Heart left ventricle (tissue), 16 donors: Measurements from ENCODE around the gene MPHOSPH8. TPM values are rescaled to one million over a fixed set of nuclear protein-coding genes. Genes with fewer than 3 reads are reported as not detected.
"Not testable (repeated sequence)": the region's sequence is repeated elsewhere in the genome, so short reads cannot be mapped to it uniquely, and the experiment has no call there.

Experiments
- ATAC-seq, 4 donors: fragments of 200-7000 bp; cut with Tn5 transposase; one replicate each; pipeline ENCODE4 v1.9.1; 2020 to 2022; ENCODE audit warnings: moderate library complexity in 4 of 4, mild to moderate bottlenecking in 3 of 4, moderate number of reproducible peaks in 1 of 4
- DNase-seq, 5 donors: peaks; one replicate each; pipeline ENCODE4 v3.0.0-alpha.2; 2020
- H3K27ac ChIP-seq, 12 donors: fragments of 200-600 bp; sonication (generic) in 4 of 12; one replicate each; pipeline versions ENCODE4 v1.5.0 to v1.8.0; 2016 to 2022; ENCODE audit warnings: mild to moderate bottlenecking in 2 of 12
- H3K27me3 ChIP-seq, 9 donors: fragments of 200-600 bp; sonication (generic) in 2 of 9; one replicate each; pipeline versions ENCODE4 v1.5.1 to v1.8.0; 2016 to 2022; ENCODE audit warnings: mild to moderate bottlenecking in 3 of 9
- H3K36me3 ChIP-seq, 9 donors: fragments of 200-600 bp; sonication (generic) in 2 of 9; one replicate each; pipeline versions ENCODE4 v1.5.0 to v1.8.0; 2018 to 2022; ENCODE audit warnings: mild to moderate bottlenecking in 2 of 9
- H3K4me1 ChIP-seq, 12 donors: fragments of 200-600 bp; sonication (generic) in 4 of 12; one replicate each; pipeline versions ENCODE4 v1.5.0 to v1.8.0; 2016 to 2022; ENCODE audit warnings: mild to moderate bottlenecking in 3 of 12
- H3K4me3 ChIP-seq, 12 donors: fragments of 200-600 bp; sonication (generic) in 4 of 12; one replicate each; pipeline versions ENCODE4 v1.5.0 to v1.8.0; 2017 to 2022; ENCODE audit warnings: mild to moderate bottlenecking in 9 of 12, moderate library complexity in 4 of 12
- H3K9me3 ChIP-seq, 12 donors: fragments of 200-600 bp; sonication (generic) in 4 of 12; one replicate each; pipeline versions ENCODE4 v1.5.0 to v1.8.0; 2016 to 2022; ENCODE audit warnings: mild to moderate bottlenecking in 1 of 12
- CTCF ChIP-seq, 12 donors: fragments of 200-600 bp; sonication (generic) in 4 of 12; IDR thresholded peaks; one replicate each; pipeline versions ENCODE4 v1.5.0 to v1.8.0; 2018 to 2022; ENCODE audit warnings: antibody characterized with exemption in 12 of 12, mild to moderate bottlenecking in 5 of 12
- POLR2A ChIP-seq, 2 donors: fragments of 450-650 bp; IDR thresholded peaks; one replicate each; pipeline ENCODE4 v1.6.1; 2017; ENCODE audit warnings: antibody characterized with exemption in 2 of 2, mild to moderate bottlenecking in 2 of 2, moderate library complexity in 2 of 2
- WGBS, 4 donors: extraction: QIAGEN DNeasy Blood & Tissue Kit in 2 of 4; methylation state at CpG; one replicate each; pipeline versions ENCODE4 v1.1.5 to v1.1.7; 2013 to 2018; 5-methylcytosine and 5-hydroxymethylcytosine counted together
- intact Hi-C, 10 donors: fragments of 100-400 bp; cut with DNase I; formaldehyde crosslinking; loops; one replicate each; pipeline versions ENCODE4 v1.11.1 to v1.14.2; 2022
- polyA plus RNA-seq, 2 donors: library from polyadenylated mRNA; stranded (reverse); fragments of 200-250 nt; gene quantifications; one replicate each; pipeline ENCODE4 v1.2.3, GENCODE V29; 2013
- total RNA-seq, 9 donors: library from RNA; depleted of rRNA in 2 of 9; stranded (reverse); fragments of >200 nt in 2 of 9; fragmentation: NEBNext Ultra II Directional in 3 of 9; extraction: Animal tissue kit (Norgen Biotek cat#: 25700) in 3 of 9; gene quantifications; one replicate each; pipeline versions ENCODE4 v1.1.0 to v1.2.4, GENCODE V29; 2016 to 2023
- donor health status: ischemic (EF 13 %, LVEDD 7.1; RV severe dilation, severe dysfunction).
- donor health status: healthy with polysubstance abuse.
- donor health status: DM: no; HTN: yes; CAD: no.
- donor health status: DM: no; HTN: no; CAD: no.
- donor health status: ischemic (EF 25% LVEDD 6.9; RV normal size, moderate dysfunction).
- donor health status: ischemic (EF 25% LVEDD 5.7; RV mildly dilated, moderate dysfunction).
- donor health status: healthy.
- donor health status: DM: yes; HTN: yes; CAD: no.
- donor health status: ischemic (EF 35%, LVEDD 5.7; RV mildly dilated, moderate dysfunction).
- donor health status: nonischemic (EF 11% LVEDD 7.7; RV severe dilation, severe dysfunction).
- donor health status: DM: yes; HTN: yes; CAD: no.
- donor health status: PGD.
- donor health status: ischemic (EF 29% LVEDD 5.4; RV normal size, mild dysfunction).
- donor health status: nonischemic (EF 23%, LVEDD 6.1; RV moderate dilation, normal function).

The MPHOSPH8 gene
- total and polyA plus RNA-seq, 11 donors, result 15.2 to 39.3 (median 26.1) TPM

GRCh38 chr13:19632915-19633478 lies 462 bp upstream of the MPHOSPH8 start:
- Histone ChIP-seq H3K4me3 (peak overlapping the region; percentile 58 to 96 (median 82)), H3K27ac (peak overlapping the region; percentile 79 to 98 (median 92)), H3K4me1 (peaks cover 7 to 36% (median 30%) of the 10 kb centered on the region in 12 donors), H3K9me3 (no peaks in the 10 kb centered on the region), H3K36me3 (peaks cover 0 to 12% (median 0%) of the 10 kb centered on the region in 9 donors), H3K27me3 (no peaks in the 10 kb centered on the region)
- intact Hi-C loops, result loop anchor here in 7 of 10 donors (5.0 to 10.0 kb wide), 5 partner anchors 149 to 324 kb away; partner anchors contain the start of genes ZMYM5 (in 6 of the 7), PSPC1 (in 3 of the 7) and ZMYM2 (in 1 of the 7)
- WGBS, 4 donors, result 14 to 18% (median 15%) methylated on average over 23 to 25 of the region's 25 CpGs
- no peak for DNase-seq
- no peak for ATAC-seq
- TF ChIP-seq CTCF (IDR thresholded peaks at IDR 0.05) (no peak), POLR2A (IDR thresholded peaks at IDR 0.05) (no peak)

DNA sequence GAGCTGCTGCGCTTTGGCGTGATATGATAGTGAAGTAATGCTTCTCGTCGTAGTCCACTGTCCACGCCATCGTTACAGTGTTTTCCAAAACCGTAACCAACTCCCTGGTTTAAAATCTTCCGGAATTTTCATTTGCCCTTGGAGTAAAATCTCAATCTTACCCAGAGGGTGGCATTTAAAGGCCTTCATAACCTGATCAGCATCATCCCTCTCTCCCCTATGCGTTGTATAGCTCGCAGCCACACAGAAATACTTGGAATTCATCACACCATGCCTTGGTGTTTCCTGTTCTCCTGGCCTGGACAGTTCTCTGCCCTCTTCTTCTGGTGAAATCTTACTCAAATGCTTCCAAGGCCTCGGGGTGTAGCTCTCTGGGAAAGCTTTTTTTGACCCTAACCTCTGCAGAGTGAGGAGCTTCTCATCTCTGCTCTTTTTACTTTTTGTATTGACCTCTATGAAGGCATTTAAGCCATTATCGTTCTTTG lies 839 bp downstream of the MPHOSPH8 start:
- H3K27me3 ChIP-seq, result no peaks in the 10 kb centered on the region
- peak overlapping the region in 11 of 12 donors; percentile 79 to 98 (median 94) for H3K27ac ChIP-seq
- peaks cover 0 to 12% (median 0%) of the 10 kb centered on the region in 9 donors for H3K36me3 ChIP-seq
- peak in 3 of 4 donors; percentile 40 to 69 (median 58) for ATAC-seq
- WGBS, 4 donors, result 0 to 1% (median 0%) methylated on average over 12 of the region's 12 CpGs
- intact Hi-C loops, result loop anchor here in 7 of 10 donors (5.0 to 10.0 kb wide), 5 partner anchors 148 to 323 kb away; partner anchors contain the start of genes ZMYM5 (in 6 of the 7), PSPC1 (in 3 of the 7) and ZMYM2 (in 1 of the 7)
- TF ChIP-seq POLR2A (IDR thresholded peaks at IDR 0.05), result no peak
- TF ChIP-seq CTCF (IDR thresholded peaks at IDR 0.05), result no peak
- H3K9me3 ChIP-seq, result no peaks in the 10 kb centered on the region
- peak overlapping the region; percentile 58 to 96 (median 82) for H3K4me3 ChIP-seq
- DNase-seq, result peak in 1 of 5 donors; percentile 37
- H3K4me1 ChIP-seq, result peaks cover 7 to 46% (median 30%) of the 10 kb centered on the region in 12 donors

GRCh38 chr13:19635926-19636325 lies 2.5 kb downstream of the MPHOSPH8 start:
- peaks cover 7 to 47% (median 30%) of the 10 kb centered on the region in 12 donors for H3K4me1 ChIP-seq
- not testable (repeated sequence) for DNase-seq, ATAC-seq, H3K27ac ChIP-seq, H3K9me3 ChIP-seq, H3K27me3 ChIP-seq
- H3K36me3 ChIP-seq, result peaks cover 0 to 12% (median 0%) of the 10 kb centered on the region in 9 donors
- WGBS, 4 donors, result 85 to 91% (median 90%) methylated on average over 7 of the region's 7 CpGs
- H3K4me3 ChIP-seq, result peak overlapping the region in 2 of 12 donors; percentile 67 to 92
- intact Hi-C loops, result loop anchor here in 5 of 10 donors (10.0 kb wide), 2 partner anchors 149 to 229 kb away; partner anchors contain the start of genes ZMYM5 (in 5 of the 5) and PSPC1 (in 1 of the 5)

- H3K27me3 ChIP-seq, result no peaks in the 10 kb centered on the region
Observed at GRCh38 chr13:19643652-19644051, 10.2 kb downstream of the MPHOSPH8 start.

More at GRCh38 chr13:19643652-19644051, 10.2 kb downstream of the MPHOSPH8 start:
- no peak overlapping the region for H3K4me3 ChIP-seq
- no peak for TF ChIP-seq CTCF (IDR thresholded peaks at IDR 0.05)
- TF ChIP-seq POLR2A (IDR thresholded peaks at IDR 0.05), result no peak
- H3K9me3 ChIP-seq, result no peaks in the 10 kb centered on the region
- H3K36me3 ChIP-seq, result peaks cover 0 to 72% (median 58%) of the 10 kb centered on the region in 9 donors
- intact Hi-C loops, result no loop called here
- H3K4me1 ChIP-seq, result peaks cover 0 to 10% (median 0%) of the 10 kb centered on the region in 12 donors
- WGBS, 4 donors, result 91 to 95% (median 95%) methylated on average over 3 of the region's 3 CpGs
- H3K27ac ChIP-seq, result no peak overlapping the region
- DNase-seq, result no peak
- ATAC-seq, result no peak
